CD4-positive, CD25-positive, alpha-beta regulatory T cell (primary cell): ENCODE measurements around the gene CLEC20A. TPM values are rescaled to one million over a fixed set of nuclear protein-coding genes. Genes with fewer than 3 reads are reported as not detected.

ENCODE experiments used
- ATAC-seq, 2 donors: fragments of 150-1000 bp; cut with Tn5 transposase; one replicate each; pipeline ENCODE4 v1.10.0; 2021; ENCODE audit warnings: low read depth in 2 of 2, moderate number of reproducible peaks in 2 of 2, moderate library complexity in 1 of 2
- DNase-seq, 3 donors: peaks; one replicate each; pipeline versions ENCODE4 v3.0.0 to v3.0.0-alpha.2; 2012 to 2022; ENCODE audit warnings: mixed read lengths in 1 of 3
- H3K27ac ChIP-seq: one replicate; pipeline ENCODE4 v1.7.0; 2013; ENCODE audit warnings: mild to moderate bottlenecking, low read length; ENCODE audit not compliant: insufficient read depth, poor library complexity, severe bottlenecking
- H3K27me3 ChIP-seq: one replicate; pipeline ENCODE4 v1.7.0; 2013; ENCODE audit warnings: low read length; ENCODE audit not compliant: control insufficient read depth, insufficient read depth
- H3K36me3 ChIP-seq: one replicate; pipeline ENCODE4 v1.7.0; 2013; ENCODE audit warnings: mild to moderate bottlenecking, low read length, moderate library complexity; ENCODE audit not compliant: control insufficient read depth, insufficient read depth
- H3K4me1 ChIP-seq: 2 replicates; pipeline ENCODE4 v1.7.0; 2013; ENCODE audit warnings: mild to moderate bottlenecking, low read length; ENCODE audit not compliant: insufficient read depth, control insufficient read depth, poor library complexity, severe bottlenecking
- H3K4me3 ChIP-seq: one replicate; pipeline ENCODE4 v1.7.0; 2013; ENCODE audit warnings: low read depth, mild to moderate bottlenecking, low read length, moderate library complexity
- H3K9me3 ChIP-seq, 2 experiments: 1 replicate in 1 of 2; 2 replicates in 1 of 2; pipeline ENCODE4 v1.7.0; 2013; ENCODE audit warnings: low read length in 2 of 2, mild to moderate bottlenecking in 1 of 2, moderate library complexity in 1 of 2; ENCODE audit not compliant: control insufficient read depth in 2 of 2
- H3K27ac Mint-ChIP-seq, 3 donors: one replicate each; pipeline ENCODE4 v1.8.0; 2020 to 2022; ENCODE audit warnings: mild to moderate bottlenecking in 3 of 3, mixed read lengths in 3 of 3, moderate library complexity in 2 of 3
- H3K27me3 Mint-ChIP-seq: one replicate; pipeline ENCODE4 v1.8.0; 2022; ENCODE audit warnings: mild to moderate bottlenecking, mixed read lengths
- H3K36me3 Mint-ChIP-seq: one replicate; pipeline ENCODE4 v1.8.0; 2020; ENCODE audit warnings: mixed read lengths
- H3K4me1 Mint-ChIP-seq, 4 donors: one replicate each; pipeline ENCODE4 v1.8.0; 2020 to 2022; ENCODE audit warnings: mixed read lengths in 4 of 4, mild to moderate bottlenecking in 1 of 4
- H3K4me3 Mint-ChIP-seq, 4 donors: one replicate each; pipeline ENCODE4 v1.8.0; 2020 to 2022; ENCODE audit warnings: mild to moderate bottlenecking in 4 of 4, mixed read lengths in 4 of 4, moderate library complexity in 3 of 4
- H3K9me3 Mint-ChIP-seq, 7 donors: one replicate each; pipeline ENCODE4 v1.8.0; 2020 to 2022; ENCODE audit warnings: mixed read lengths in 7 of 7, mild to moderate bottlenecking in 3 of 7, moderate library complexity in 2 of 7
- polyA plus RNA-seq, 4 donors: library from polyadenylated mRNA; unstranded; fragments of 300-500 nt; fragmentation: Illumina TruSeq; gene quantifications; one replicate each; pipeline ENCODE4 v1.2.3, GENCODE V29; 2021
- total RNA-seq: library from RNA; stranded (reverse); gene quantifications from one replicate; pipeline ENCODE4 v1.2.3, GENCODE V29; 2022

Gene CLEC20A
- total and polyA plus RNA-seq, 5 donors from 2014 or later: 0.53 TPM; not detected in 4

GRCh38 chr1:178477841-178478240 is 18.9 kb downstream of the CLEC20A start:
- H3K9me3 ChIP-seq: no peaks in the 10 kb centered on the region
- no peak overlapping the region for H3K27ac ChIP-seq
- DNase-seq: no peak
- Mint-ChIP-seq H3K4me3 (no peak overlapping the region), H3K36me3 (no peaks in the 10 kb centered on the region), H3K4me1 (no peaks in the 10 kb centered on the region), H3K27me3 (no peaks in the 10 kb centered on the region), H3K27ac (no peak overlapping the region), H3K9me3 (no peaks in the 10 kb centered on the region)
- H3K4me1 ChIP-seq: no peaks in the 10 kb centered on the region
- H3K4me3 ChIP-seq: no peak overlapping the region
- ATAC-seq: no peak
- no peaks in the 10 kb centered on the region for H3K36me3 ChIP-seq
- H3K27me3 ChIP-seq: no peaks in the 10 kb centered on the region

- H3K27ac ChIP-seq: no peak overlapping the region
- H3K27me3 Mint-ChIP-seq: no peaks in the 10 kb centered on the region
- H3K9me3 Mint-ChIP-seq: no peaks in the 10 kb centered on the region
- no peaks in the 10 kb centered on the region for H3K4me1 Mint-ChIP-seq
- H3K4me1 ChIP-seq: no peaks in the 10 kb centered on the region
- H3K27ac Mint-ChIP-seq: no peak overlapping the region
- H3K36me3 ChIP-seq: no peaks in the 10 kb centered on the region
- no peak overlapping the region for H3K4me3 Mint-ChIP-seq
- no peaks in the 10 kb centered on the region for H3K27me3 ChIP-seq
- no peak for ATAC-seq
- DNase-seq: no peak
- no peak overlapping the region for H3K4me3 ChIP-seq
- no peaks in the 10 kb centered on the region for H3K36me3 Mint-ChIP-seq
- H3K9me3 ChIP-seq: no peaks in the 10 kb centered on the region
Observed at GRCh38 chr1:178477373-178477772, 19.4 kb downstream of the CLEC20A start.

GRCh38 chr1:178472531-178472930 is 24.2 kb downstream of the CLEC20A start:
- ATAC-seq: no peak
- Histone ChIP-seq H3K36me3 (no peaks in the 10 kb centered on the region), H3K27ac (no peak overlapping the region), H3K4me3 (no peak overlapping the region), H3K4me1 (no peaks in the 10 kb centered on the region), H3K9me3 (no peaks in the 10 kb centered on the region), H3K27me3 (no peaks in the 10 kb centered on the region)
- no peak overlapping the region for H3K4me3 Mint-ChIP-seq
- no peak for DNase-seq
- no peaks in the 10 kb centered on the region for H3K9me3 Mint-ChIP-seq
- no peak overlapping the region for H3K27ac Mint-ChIP-seq
- H3K36me3 Mint-ChIP-seq: no peaks in the 10 kb centered on the region
- no peaks in the 10 kb centered on the region for H3K27me3 Mint-ChIP-seq
- no peaks in the 10 kb centered on the region for H3K4me1 Mint-ChIP-seq

GRCh38 chr1:178470411-178470960 is 26.3 kb downstream of the CLEC20A start:
- Mint-ChIP-seq H3K4me3 (no peak overlapping the region), H3K9me3 (no peaks in the 10 kb centered on the region), H3K27me3 (peaks cover 5% of the 10 kb centered on the region), H3K27ac (no peak overlapping the region), H3K4me1 (no peaks in the 10 kb centered on the region), H3K36me3 (no peaks in the 10 kb centered on the region)
- Histone ChIP-seq H3K27ac (no peak overlapping the region), H3K4me1 (no peaks in the 10 kb centered on the region), H3K27me3 (no peaks in the 10 kb centered on the region), H3K36me3 (no peaks in the 10 kb centered on the region), H3K9me3 (no peaks in the 10 kb centered on the region), H3K4me3 (no peak overlapping the region)
- DNase-seq: no peak
- no peak for ATAC-seq

- Mint-ChIP-seq H3K4me1 (no peaks in the 10 kb centered on the region), H3K36me3 (no peaks in the 10 kb centered on the region), H3K4me3 (no peak overlapping the region), H3K27ac (no peak overlapping the region), H3K27me3 (peaks cover 10% of the 10 kb centered on the region), H3K9me3 (no peaks in the 10 kb centered on the region)
- Histone ChIP-seq H3K27ac (no peak overlapping the region), H3K4me3 (no peak overlapping the region), H3K4me1 (no peaks in the 10 kb centered on the region), H3K9me3 (no peaks in the 10 kb centered on the region), H3K36me3 (no peaks in the 10 kb centered on the region), H3K27me3 (no peaks in the 10 kb centered on the region)
- ATAC-seq (no peak), DNase-seq (no peak)
Observed at GRCh38 chr1:178467837-178468236, 28.9 kb downstream of the CLEC20A start.

GRCh38 chr1:178465011-178465410 is 31.8 kb downstream of the CLEC20A start:
- ATAC-seq (no peak), DNase-seq (no peak)
- Histone ChIP-seq H3K27me3 (no peaks in the 10 kb centered on the region), H3K36me3 (no peaks in the 10 kb centered on the region), H3K27ac (no peak overlapping the region), H3K4me1 (no peaks in the 10 kb centered on the region), H3K4me3 (no peak overlapping the region), H3K9me3 (no peaks in the 10 kb centered on the region)
- Mint-ChIP-seq H3K27ac (no peak overlapping the region), H3K36me3 (no peaks in the 10 kb centered on the region), H3K4me1 (no peaks in the 10 kb centered on the region), H3K9me3 (no peaks in the 10 kb centered on the region), H3K4me3 (no peak overlapping the region), H3K27me3 (peaks cover 10% of the 10 kb centered on the region)

GRCh38 chr1:178464566-178464965 is 32.2 kb downstream of the CLEC20A start:
- H3K4me3 Mint-ChIP-seq: no peak overlapping the region
- H3K4me1 Mint-ChIP-seq: no peaks in the 10 kb centered on the region
- H3K27ac Mint-ChIP-seq: no peak overlapping the region

GRCh38 chr1:178464141-178464540 is 32.6 kb downstream of the CLEC20A start:
- H3K4me1 Mint-ChIP-seq: no peaks in the 10 kb centered on the region
- H3K27me3 ChIP-seq: no peaks in the 10 kb centered on the region
- ATAC-seq (no peak), DNase-seq (no peak)
- no peaks in the 10 kb centered on the region for H3K9me3 Mint-ChIP-seq
- no peak overlapping the region for H3K4me3 Mint-ChIP-seq
- peaks cover 10% of the 10 kb centered on the region for H3K27me3 Mint-ChIP-seq
- H3K36me3 ChIP-seq: no peaks in the 10 kb centered on the region
- no peaks in the 10 kb centered on the region for H3K4me1 ChIP-seq
- H3K27ac ChIP-seq: no peak overlapping the region
- no peak overlapping the region for H3K27ac Mint-ChIP-seq
- H3K4me3 ChIP-seq: no peak overlapping the region
- H3K36me3 Mint-ChIP-seq: no peaks in the 10 kb centered on the region
- no peaks in the 10 kb centered on the region for H3K9me3 ChIP-seq

More at GRCh38 chr1:178464566-178464965, 32.2 kb downstream of the CLEC20A start:
- Histone ChIP-seq H3K27me3 (no peaks in the 10 kb centered on the region), H3K9me3 (no peaks in the 10 kb centered on the region), H3K36me3 (no peaks in the 10 kb centered on the region), H3K4me1 (no peaks in the 10 kb centered on the region), H3K27ac (no peak overlapping the region), H3K4me3 (no peak overlapping the region)
- Mint-ChIP-seq H3K36me3 (no peaks in the 10 kb centered on the region), H3K9me3 (no peaks in the 10 kb centered on the region), H3K27me3 (peaks cover 10% of the 10 kb centered on the region)
- ATAC-seq: no peak
- DNase-seq: no peak
